KG1 (cell line): ENCODE data around the gene OR13A1.
"Not testable (repeated sequence)": the region's sequence is repeated elsewhere in the genome, so short reads cannot be mapped to it uniquely, and the experiment has no call there.

Experiments used
- DNase-seq: peaks from one replicate; lab custom pipeline; 2025; lab: John Stamatoyannopoulos, UW

The OR13A1 gene

DNA sequence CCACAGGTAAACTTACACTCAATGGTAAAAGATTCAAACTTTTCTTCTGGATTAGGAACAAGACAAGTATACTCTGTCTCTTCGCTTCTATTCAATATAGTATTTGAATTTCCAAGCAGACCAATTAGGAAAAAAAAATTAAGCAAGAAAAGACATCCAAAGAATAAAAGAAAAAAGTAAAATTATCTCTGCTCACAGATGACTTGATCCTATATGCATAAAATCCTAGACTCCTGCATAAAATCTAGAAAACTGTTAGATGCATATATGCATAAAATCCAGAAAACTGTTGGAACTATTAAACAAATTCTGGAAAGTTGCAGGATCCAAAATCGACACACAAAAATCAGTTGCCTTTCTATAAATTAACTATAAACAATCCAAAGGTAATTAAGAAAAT, at the start of gene OR13A1:
TSS of gene OR13A1 (minus strand) at position 101 of the 400 bp plus-strand sequence. CDS start 11,186 bp downstream, outside the sequence.
- DNase-seq, result no peak

- not testable (repeated sequence) for DNase-seq
These were observed 46.8 kb upstream of the OR13A1 start for GRCh38 chr10:45361983-45362799.

DNA sequence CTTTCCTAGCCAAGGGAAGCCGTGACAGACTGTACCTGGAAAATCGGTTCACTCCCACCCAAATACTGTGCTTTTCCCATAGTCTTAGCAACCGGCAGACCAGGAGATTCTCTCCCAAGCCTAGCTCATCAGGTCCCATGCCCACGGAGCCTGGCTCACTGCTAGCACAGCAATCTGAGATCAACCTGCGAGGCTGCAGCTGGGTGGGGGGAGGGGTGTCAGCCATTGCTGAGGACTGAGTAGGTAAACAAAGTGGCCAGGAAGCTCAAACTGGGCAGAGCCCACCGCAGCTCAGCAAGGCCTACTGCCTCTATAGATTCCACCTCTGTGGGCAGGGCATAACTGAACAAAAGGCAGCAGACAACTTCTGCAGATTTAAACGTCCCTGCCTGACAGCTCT, 43.6 kb upstream of the OR13A1 start:
- not testable (repeated sequence) for DNase-seq

- no peak for DNase-seq
These were observed 40.1 kb upstream of the OR13A1 start for GRCh38 chr10:45355494-45355893.

DNA sequence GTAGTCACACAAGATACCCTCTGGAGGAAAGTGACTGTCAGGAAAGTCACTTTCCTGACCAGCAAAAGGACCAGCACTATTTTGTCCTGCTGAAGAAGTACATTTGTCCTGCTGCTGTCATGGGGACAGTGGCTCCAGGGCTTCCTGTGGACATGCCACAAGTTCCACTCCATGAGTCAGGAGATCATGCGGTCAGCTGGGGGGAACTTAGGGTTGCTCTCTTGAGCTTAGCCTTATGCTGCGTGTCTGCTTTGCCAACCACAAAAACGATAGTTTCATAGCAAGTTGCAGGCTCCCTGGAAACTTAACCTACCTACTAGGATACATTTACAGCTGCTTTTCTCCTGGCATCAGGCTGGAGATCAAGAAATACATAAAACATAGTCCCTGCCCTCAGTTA, 38.9 kb upstream of the OR13A1 start:
- no peak for DNase-seq

DNA sequence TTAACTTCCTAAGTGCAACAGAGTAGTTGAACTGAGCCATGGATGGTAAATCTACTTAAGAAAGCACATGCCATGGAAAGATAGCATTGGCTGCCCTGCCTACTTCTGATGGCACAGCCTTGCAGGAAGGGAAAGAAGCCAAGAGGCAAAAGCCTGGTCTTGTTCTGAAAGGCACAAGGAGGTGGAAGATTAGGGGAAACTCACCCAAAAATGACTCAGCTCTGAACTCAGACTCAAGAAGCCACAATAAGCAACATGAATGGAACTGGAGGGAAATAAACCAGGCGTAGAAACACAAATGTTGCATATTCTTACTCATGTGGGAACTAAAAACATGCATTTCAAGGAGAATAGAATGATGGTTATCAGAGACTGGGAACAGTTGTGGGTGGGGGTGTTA, 37.8 kb upstream of the OR13A1 start:
- DNase-seq, result no peak

- not testable (repeated sequence) for DNase-seq
These were observed 32.9 kb upstream of the OR13A1 start for GRCh38 chr10:45348196-45348765.

- DNase-seq, result not testable (repeated sequence)
These were observed 32.1 kb upstream of the OR13A1 start for GRCh38 chr10:45347464-45347863.

DNA sequence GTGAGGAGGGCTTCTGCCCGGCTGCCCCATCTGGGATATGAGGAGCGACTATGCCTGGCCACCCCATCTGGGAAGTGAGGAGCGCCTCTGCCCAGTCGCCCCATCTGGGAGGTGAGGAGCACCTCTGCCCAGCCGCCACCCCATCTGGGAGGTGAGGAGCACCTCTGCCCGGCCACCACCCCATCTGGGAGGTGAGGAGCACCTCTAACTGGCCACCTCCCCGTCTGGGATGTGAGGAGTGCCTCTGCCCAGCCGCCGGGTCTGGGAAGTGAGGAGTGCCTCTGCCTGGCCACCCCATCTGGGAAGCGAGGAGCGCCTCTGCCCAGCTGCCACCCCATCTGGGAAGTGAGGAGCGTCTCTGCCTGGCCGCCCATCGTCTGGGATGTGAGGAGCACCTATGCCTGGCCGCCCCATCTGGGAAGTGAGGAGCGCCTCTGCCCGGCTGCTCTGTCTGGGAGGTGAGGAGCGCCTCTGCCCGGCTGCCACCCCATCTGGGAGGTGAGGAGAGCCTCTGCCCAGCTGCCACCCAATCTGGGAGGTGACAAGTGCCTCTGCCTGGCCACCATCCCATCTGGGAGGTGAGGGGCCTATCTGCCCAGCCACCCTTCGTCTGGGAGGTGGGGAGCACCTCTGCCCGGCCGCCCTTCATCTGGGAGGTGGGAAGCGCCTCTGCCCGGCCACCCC, 31.4 kb upstream of the OR13A1 start:
- not testable (repeated sequence) for DNase-seq

- DNase-seq, result not testable (repeated sequence)
These were observed 25.0 kb upstream of the OR13A1 start for GRCh38 chr10:45340420-45340819.

DNA sequence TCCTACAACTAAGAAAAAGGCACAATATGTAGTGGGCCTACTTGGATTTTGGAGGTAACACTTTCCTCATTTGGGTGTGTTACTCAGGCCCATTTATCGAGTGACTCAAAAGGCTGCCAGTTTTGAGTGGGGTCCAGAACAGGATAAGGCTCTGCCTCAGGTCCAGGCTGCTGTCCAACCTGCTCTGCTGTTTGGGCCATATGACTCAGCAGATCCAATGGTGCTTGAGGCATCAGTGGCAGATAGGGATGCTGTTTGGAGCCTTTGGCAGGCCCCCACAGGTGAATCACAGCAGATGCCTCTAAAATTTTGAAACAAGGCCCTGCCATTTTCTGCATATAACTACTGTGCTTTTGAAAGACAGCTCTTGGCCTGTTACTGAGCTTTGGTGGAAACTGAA, 24.5 kb upstream of the OR13A1 start:
- DNase-seq, result no peak

DNA sequence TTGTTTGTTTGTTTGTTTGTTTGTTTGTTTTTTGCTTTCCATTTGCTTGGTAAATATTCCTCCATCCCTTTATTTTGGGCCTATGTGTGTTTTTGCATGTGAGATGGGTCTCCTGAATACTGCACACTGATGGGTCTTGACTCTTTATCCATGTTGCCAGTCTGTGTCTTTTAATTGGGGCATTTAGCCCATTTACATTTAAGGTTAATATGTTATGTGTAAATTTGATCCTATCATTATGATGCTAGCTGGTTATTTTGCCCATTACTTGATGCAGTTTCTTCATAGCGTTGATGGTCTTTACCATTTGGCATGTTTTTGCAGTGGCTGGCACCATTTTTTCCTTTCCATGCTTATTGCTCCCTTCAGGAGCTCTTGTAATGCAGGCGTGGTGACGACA, 16.4 kb upstream of the OR13A1 start:
- DNase-seq, result not testable (repeated sequence)

- DNase-seq, result not testable (repeated sequence)
These were observed 11.5 kb upstream of the OR13A1 start for GRCh38 chr10:45326864-45327263.

DNA sequence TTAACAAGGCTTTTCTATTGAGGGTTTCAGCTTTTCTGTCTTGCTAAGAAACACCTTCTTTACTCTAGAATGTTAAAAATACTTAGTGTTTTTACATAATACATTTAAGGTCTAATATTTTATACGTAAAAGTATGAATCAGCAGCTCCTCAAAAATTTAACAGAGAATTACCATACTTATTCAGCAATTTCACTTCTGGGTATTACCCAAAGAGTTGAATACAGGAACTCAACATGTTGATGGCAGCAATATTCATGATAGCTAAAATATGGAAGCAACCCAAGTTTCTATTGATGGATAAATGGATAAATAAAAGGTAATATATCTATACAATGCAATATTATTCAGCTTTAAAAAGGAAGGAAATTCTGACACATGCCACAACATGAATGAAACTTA, 9.7 kb upstream of the OR13A1 start:
- no peak for DNase-seq

DNA sequence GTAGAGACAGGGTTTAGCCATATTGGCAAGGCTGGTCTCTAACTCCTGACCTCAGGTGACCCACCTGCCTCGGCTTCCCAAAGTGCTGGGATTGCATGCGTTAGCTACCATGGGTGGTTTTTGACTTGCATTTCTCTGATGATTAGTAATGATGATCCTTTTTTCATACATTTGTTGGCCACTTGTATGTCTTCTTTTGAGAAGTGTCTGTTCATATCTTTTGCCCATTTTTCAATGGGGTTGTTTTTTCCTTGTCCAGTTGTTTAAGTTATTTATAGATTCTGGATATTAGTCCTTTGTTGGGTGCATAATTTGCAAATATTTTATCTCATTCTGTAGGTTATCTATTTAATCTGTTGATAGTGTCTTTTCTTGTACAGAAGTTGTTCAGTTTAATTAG, 4.3 kb upstream of the OR13A1 start:
- no peak for DNase-seq

- DNase-seq, result no peak
These were observed 2.0 kb downstream of the OR13A1 start for GRCh38 chr10:45313264-45313873.

GRCh38 chr10:45308707-45309106, 6.7 kb downstream of the OR13A1 start:
- DNase-seq, result peak; percentile 3

DNA sequence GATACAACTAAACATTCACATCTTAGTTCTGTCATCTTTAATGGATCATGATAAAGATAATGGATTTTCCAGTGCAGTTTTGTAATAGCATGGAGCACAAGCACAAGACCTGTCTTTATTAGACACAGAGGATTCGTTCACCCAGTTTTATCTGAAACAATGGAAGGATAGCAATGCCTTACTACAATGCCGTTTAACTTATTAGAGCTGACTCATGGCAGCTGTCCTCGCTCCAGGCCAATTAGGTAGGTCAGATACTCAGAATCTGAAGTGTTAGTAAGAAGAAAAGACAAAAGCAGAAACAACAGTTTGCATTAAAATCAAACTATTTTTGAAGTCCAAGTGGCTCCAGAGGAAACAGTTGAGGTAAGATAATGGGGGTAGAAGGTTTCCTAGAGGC, 12.8 kb downstream of the OR13A1 start:
- DNase-seq, result no peak

DNA sequence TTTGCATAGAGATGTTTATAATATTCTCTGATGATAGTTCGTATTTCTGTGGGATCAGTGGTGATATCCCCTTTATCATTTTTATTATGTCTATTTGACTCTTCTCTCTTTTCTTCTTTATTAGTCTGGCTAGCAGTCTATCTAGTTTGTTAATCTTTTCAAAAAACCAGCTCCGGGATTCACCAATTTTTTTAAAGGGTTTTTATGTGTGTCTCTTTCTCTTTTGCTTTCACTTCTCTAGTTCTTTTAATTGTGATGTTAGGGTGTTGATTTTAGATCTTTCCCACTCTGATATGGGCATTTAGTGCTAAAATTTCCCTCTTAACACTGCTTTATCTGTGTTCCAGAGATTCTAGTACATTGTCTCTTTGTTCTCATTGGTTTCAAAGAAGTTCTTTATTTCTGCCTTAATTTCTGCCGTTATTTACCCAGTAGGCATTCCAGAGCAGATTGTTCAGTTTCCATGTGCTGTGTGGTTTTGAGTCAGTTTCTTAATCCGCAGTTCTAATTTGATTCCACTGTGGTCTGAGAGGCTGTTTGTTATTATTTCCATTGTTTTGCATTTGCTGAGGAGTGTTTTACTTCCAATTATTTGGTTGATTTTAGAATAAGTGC, 17.0 kb downstream of the OR13A1 start:
- DNase-seq, result not testable (repeated sequence)

GRCh38 chr10:45294681-45295080, 20.7 kb downstream of the OR13A1 start:
- no peak for DNase-seq

- DNase-seq, result no peak
These were observed 28.4 kb downstream of the OR13A1 start for GRCh38 chr10:45286980-45287379.

- DNase-seq, result no peak
These were observed 33.3 kb downstream of the OR13A1 start for GRCh38 chr10:45282061-45282460.
